Thyroid gland (tissue), 4 donors: ENCODE measurements around the gene ANTXR1.

Source experiments
- CTCF ChIP-seq, 6 experiments: fragments of 200-600 bp in 3 of 6; fragments of 450-650 bp in 3 of 6; sonication (generic) in 3 of 6; IDR thresholded peaks; one replicate each; pipeline ENCODE4 v1.5.1; 2016 to 2019; ENCODE audit warnings: antibody characterized with exemption in 6 of 6, mild to moderate bottlenecking in 2 of 6, inconsistent platforms in 1 of 6, moderate library complexity in 1 of 6
- POLR2A ChIP-seq, 2 donors: fragments of 450-650 bp; IDR thresholded peaks; one replicate each; pipeline ENCODE4 v1.6.1; 2017; ENCODE audit warnings: antibody characterized with exemption in 2 of 2, mild to moderate bottlenecking in 2 of 2, moderate library complexity in 1 of 2

GRCh38 chr2:68970566-68971265, 42.3 kb upstream of the ANTXR1 start:
- TF ChIP-seq CTCF (IDR thresholded peaks at IDR 0.05), result no peak
- TF ChIP-seq POLR2A (IDR thresholded peaks at IDR 0.05), result no peak
